Lower leg skin (tissue), 3 donors: Measurements from ENCODE around the gene SLC8A1.

Source experiments
- POLR2A ChIP-seq, 2 donors: fragments of 450-650 bp; IDR thresholded peaks; one replicate each; pipeline ENCODE4 v1.6.1; 2016 to 2017; ENCODE audit warnings: antibody characterized with exemption in 2 of 2, mild to moderate bottlenecking in 1 of 2, moderate library complexity in 1 of 2
- TF ChIP-seq, protein P1 (sequence below), 3 donors: fragments of 450-650 bp; IDR thresholded peaks; one replicate each; pipeline ENCODE4 v1.5.1; 2016; ENCODE audit warnings: antibody characterized with exemption in 3 of 3, mild to moderate bottlenecking in 3 of 3, moderate library complexity in 2 of 3

DNA sequence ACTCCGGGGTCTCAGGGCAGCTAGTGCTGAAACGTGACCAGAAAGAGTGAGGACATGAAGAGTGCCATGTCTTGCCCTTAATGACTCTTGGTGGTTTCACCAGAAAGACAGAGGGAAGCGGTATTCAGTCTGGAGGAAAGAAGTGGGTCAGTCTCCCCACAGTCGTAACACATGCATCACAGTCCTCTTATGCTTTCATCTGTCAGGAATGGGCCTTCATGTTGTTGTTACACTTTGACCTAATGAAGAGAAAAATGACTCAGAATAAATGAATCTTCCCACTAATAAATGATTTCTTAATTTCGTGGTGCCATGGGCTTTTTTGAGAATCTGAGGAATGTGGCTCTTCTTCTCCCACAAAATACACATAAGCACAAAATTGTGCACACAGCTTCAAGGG, 103.2 kb downstream of the SLC8A1 start:
- TF ChIP-seq, protein P1, sequence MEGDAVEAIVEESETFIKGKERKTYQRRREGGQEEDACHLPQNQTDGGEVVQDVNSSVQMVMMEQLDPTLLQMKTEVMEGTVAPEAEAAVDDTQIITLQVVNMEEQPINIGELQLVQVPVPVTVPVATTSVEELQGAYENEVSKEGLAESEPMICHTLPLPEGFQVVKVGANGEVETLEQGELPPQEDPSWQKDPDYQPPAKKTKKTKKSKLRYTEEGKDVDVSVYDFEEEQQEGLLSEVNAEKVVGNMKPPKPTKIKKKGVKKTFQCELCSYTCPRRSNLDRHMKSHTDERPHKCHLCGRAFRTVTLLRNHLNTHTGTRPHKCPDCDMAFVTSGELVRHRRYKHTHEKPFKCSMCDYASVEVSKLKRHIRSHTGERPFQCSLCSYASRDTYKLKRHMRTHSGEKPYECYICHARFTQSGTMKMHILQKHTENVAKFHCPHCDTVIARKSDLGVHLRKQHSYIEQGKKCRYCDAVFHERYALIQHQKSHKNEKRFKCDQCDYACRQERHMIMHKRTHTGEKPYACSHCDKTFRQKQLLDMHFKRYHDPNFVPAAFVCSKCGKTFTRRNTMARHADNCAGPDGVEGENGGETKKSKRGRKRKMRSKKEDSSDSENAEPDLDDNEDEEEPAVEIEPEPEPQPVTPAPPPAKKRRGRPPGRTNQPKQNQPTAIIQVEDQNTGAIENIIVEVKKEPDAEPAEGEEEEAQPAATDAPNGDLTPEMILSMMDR (IDR thresholded peaks at IDR 0.05), result no peak
- no peak for TF ChIP-seq POLR2A (IDR thresholded peaks at IDR 0.05)
